NCI-H2227 (cell line): Measurements from ENCODE around the gene PALLD.

Experiments
- DNase-seq: peaks from one replicate; lab custom pipeline; 2025; ENCODE audit not compliant: unreplicated experiment; lab: John Stamatoyannopoulos, UW

Gene PALLD

DNA sequence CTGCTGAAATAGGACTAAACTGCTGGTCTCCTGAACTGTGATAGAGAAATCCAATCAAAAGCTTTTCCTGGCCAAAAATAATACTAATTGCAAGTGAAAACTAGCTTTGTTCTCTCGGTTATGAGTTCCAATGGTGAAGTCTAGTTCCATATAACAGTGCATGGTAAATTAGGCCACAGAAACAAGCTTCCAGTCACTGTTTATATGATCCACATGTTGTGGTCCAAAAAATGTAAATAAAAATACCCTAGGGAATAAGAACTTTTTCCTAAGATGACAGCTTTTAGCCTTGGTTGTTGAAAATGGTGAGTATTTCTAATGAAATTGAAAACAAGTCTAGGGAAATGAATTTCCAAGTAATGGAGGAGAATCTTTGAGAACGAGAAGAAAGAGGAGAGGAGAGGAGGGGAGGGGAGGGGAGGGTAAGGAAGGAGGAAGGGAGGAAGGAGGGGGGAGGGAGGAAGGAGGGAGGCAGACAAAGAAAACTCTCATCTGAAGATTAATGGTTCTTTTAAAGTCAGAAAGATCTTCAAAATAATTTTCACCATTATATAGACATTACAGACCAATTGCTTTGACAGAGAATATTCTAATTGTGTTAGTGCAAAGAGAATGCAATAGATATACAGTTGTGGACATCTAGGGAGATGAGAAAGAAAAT is 26.1 kb downstream of the PALLD start:
- DNase-seq: no peak

- no peak for DNase-seq
Observed at GRCh38 chr4:168524006-168524405, 27.2 kb downstream of the PALLD start.

GRCh38 chr4:168524897-168525296 is 28.0 kb downstream of the PALLD start:
- no peak for DNase-seq

GRCh38 chr4:168527560-168527959 is 30.7 kb downstream of the PALLD start:
- DNase-seq: no peak

GRCh38 chr4:168528131-168528949 is 31.5 kb downstream of the PALLD start:
- DNase-seq: no peak

DNA sequence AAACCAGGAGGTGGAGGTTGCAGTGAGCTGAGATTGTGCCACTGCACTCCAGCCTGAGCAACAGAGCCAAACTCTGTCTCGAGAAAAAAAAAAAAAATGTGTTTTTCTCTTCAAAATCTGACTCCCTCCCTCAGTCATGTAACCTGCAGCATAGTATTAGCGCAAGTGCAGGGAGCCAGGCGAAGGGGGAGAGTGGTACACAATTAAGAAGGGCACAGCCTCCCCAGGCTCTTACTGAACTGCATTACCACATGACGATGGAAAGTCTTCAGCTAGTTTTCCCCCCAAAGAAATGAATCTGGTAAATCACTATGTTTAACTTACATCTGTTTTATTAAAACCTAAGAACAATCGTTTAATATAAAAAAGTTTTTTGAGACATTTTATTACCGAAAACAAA is 32.4 kb downstream of the PALLD start:
- no peak for DNase-seq

DNA sequence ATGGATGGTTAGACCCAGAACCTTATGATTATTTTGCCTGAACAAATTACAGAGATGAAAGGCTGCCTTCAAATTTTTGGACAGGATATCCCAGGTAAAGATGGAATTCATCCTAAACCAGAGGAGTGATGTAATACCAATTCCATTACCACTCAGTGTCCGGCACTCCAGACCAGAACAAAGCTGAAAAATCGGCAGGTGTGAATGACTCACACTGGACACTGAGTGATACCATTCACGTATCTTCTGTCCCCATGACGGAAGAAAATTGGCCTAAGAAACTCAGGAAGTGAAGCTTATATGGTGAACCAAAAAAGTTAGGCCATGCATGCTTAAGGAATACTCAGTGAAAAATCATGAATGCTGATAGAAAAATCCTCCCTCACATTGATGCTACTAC is 34.5 kb downstream of the PALLD start:
- DNase-seq: no peak

DNA sequence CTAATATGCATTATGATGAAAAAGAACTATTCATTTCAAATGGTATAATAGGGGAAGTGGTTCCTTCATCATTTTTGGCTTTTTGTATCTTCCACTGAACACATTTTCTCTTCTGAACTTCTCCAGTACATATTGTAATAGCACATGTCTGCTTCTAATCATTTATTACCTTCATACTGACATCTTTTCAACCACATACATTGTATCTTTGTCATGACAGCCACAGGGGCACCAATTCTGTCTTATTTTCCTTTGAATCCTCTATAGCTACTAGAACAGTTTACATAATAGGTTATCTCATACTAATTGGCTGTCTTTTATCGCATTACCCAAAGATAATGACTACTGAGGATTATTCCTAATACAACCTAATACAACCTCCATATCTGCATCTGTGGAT is 37.7 kb downstream of the PALLD start:
- no peak for DNase-seq

- DNase-seq: no peak
Observed at GRCh38 chr4:168535689-168536088, 38.8 kb downstream of the PALLD start.

DNA sequence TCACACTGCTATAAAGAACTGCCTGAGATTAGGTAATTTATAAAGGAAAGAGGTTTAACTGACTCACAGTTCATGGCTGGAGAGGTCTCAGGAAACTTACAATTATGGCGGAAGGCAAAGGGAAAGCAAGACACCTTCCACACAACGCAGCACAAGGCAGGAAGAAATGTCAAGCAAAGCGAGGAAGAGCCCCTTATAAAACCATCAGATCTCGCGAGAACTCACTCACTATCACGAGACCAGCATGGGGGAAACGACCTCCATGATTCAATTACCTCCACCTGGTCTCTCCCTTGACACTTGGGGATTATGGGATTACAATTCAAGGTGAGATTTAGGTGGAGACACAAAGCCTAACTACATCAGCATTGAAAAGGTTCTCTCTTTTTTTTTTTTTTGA is 39.6 kb downstream of the PALLD start:
- no peak for DNase-seq

DNA sequence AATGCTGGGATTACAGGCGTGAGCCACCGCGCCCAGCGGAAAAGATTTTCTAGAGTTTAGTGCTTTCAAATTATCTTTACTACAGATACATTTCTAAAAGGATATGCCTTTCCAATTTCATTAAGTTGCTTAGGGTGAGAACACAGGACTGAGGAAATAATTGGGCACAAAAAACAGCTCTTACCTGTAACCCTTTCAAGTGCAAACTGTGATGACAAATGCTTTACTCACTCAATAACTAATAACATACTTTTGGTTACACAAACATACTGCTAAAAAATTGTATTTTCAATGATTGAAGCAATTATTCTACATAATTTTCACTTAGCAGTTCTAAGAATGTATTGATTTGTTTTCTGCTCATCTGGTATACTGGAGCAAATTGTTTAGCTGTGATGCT is 40.2 kb downstream of the PALLD start:
- no peak for DNase-seq

- DNase-seq: no peak
Observed at GRCh38 chr4:168537571-168537970, 40.7 kb downstream of the PALLD start.

- DNase-seq: no peak
Observed at GRCh38 chr4:168538632-168539031, 41.8 kb downstream of the PALLD start.

DNA sequence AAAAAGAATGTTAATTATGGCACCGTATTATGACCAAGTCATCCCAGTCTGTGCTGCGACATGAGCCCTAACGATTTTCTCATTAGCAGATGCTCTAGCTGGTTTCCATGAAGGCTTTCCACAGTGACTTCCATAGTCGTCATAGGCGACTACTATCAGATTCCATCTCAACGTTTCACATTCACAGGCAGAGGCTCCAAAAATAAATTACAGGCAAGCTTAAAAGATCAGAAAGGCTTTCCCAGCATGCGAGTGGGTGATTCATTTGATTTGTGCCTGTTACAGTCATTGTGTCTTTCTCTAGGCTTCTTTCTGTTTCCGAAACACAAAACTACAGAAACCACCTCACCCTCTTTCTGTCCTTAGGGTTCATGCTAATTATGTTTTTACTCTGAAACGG is 43.2 kb downstream of the PALLD start:
- no peak for DNase-seq

- DNase-seq: no peak
Observed at GRCh38 chr4:168540503-168541265, 43.8 kb downstream of the PALLD start.

- no peak for DNase-seq
Observed at GRCh38 chr4:168541266-168541953, 44.6 kb downstream of the PALLD start.

DNA sequence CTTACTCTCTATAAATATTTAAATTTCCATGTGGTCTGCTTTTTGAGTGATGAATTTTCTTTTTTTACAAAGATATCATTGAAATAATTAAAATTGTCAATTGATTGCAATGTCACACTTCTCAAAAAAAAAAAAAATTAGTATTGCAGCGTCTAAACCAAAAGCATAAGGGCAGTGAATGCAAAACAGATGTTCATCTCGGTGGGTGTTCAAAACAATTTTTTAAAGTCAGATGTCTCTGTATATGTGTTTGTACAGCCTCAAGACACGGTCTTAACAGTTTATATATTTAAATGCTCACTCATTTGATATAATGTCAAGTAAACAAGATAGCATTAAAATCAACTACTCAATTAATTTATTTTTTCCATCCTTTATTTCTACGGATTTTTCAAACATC is 52.3 kb downstream of the PALLD start:
- DNase-seq: no peak

DNA sequence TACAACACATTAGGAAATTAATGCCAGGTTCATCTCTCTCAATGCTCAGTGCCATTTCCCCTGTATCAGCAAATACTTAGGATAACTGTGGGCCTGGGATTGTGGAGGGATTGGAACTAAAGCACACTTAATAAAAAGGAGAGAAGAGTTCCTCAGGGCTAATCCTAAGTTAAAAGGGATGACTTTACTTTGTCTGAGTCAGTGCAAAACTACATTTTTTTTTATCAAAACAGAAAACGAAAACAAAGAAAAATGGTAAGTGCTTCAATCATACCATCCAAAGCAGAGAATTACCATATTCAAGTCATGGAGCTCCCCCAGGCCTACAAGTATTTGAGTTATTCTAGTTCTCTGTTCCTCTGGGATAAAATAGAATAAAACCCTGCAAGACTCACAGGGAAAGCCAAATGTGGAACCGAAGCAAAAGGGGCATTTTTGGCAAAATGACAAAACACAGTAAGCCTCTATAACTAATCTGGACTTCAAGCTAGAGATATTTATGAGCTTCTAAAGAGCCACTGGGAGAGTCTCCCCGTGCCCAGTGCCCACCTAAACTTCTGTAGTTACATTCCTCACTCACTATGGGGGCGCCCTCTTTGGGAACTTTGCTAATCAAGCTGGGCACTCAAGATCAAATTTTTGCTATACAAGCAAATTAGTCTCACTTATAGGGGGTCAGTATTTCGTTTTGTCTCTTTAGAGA is 53.4 kb downstream of the PALLD start:
- no peak for DNase-seq

DNA sequence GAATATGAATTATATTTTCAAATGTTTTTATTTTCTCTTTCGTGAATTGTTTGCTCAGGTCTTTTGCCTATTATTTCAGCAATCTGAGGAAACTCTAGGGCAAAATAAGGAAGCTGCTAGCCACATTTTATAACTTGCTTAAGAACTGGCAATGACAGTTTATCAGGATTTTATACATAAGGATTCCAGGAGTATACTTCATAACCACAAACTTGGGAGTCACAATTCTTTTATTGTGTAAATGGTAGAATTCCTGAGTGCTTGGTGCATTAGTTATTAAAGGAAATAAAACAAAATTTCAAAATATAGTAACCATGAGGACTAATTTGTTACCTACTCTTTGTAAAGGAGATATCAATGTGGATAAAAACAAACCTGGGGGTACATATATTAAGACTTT is 54.4 kb downstream of the PALLD start:
- DNase-seq: no peak

DNA sequence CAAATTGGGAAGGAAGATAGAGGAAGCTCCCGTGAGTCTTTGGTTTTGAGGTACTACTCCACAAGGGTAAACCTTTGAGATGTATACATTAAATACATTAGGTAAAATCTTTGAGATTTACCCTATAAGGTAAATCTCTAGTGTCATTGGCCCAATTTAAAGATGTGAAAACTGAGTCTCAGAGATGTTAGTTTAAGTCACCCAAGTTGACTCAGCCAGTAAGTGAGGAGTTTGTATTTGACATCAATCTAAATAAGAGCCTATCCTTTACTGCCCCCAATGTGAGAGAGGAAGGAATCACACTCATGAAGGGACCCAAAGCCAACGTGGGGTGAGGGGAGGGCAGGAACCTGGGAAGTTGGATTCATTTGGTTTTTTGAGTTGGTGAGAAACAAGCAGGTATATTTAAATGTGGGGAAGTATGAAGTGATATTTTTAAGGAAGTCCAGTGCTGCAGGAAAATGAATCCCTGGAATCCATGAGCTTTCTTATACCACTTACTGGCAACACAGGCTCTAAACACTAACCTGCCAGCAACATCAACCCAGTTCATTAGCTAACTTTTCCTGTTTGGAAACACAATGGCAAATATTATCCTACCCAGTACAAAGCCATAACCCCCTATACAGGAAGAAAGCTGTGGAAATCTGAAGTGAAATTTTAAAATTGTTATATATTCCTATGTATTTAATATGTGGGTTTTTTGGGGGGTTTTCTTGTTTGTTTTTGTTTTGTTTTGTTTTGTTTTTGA is 55.3 kb downstream of the PALLD start:
- DNase-seq: no peak
